ENCODE data around the gene JAK1.

GRCh38 chr1:64976361-64976760 is 10.0 kb upstream of the JAK1 start:
- TF ChIP-seq CTCF (IDR thresholded peaks at IDR 0.05 in 4 of 5, conservative IDR thresholded peaks at IDR 0.05 in 1 of 5) (no peak), POLR2A (IDR thresholded peaks at IDR 0.05) (no peak)

All from gastrocnemius medialis (tissue), 4 donors.